ENCODE measurements around the gene PUS10.
"Not testable (repeated sequence)": the region's sequence is repeated elsewhere in the genome, so short reads cannot be mapped to it uniquely, and the experiment has no call there.

Gene PUS10

GRCh38 chr2:61017556-61018317 is at the start of gene PUS10, which contains the start of gene PEX13:
PUS10 (minus strand) TSS chr2:61018255; CDS start chr2:61011890, 6,365 bp downstream.
PEX13 (plus strand) TSS chr2:61017720; CDS start chr2:61017760, 40 bp downstream.
- DNase-seq, result peak; percentile 34

GRCh38 chr2:61065714-61066709 is 48.0 kb upstream of the PUS10 start, which contains the start of gene SANBR:
SANBR (plus strand) TSS chr2:61065871; CDS start chr2:61070351, 4,480 bp downstream.
- peak; percentile 88 for DNase-seq

- no peak for DNase-seq
Observed at GRCh38 chr2:61059382-61059781, 41.3 kb upstream of the PUS10 start.

GRCh38 chr2:61057562-61057961 is 39.5 kb upstream of the PUS10 start:
- no peak for DNase-seq

GRCh38 chr2:61055557-61055956 is 37.5 kb upstream of the PUS10 start:
- DNase-seq, result no peak

GRCh38 chr2:61045999-61046398 is 27.9 kb upstream of the PUS10 start:
- no peak for DNase-seq

- DNase-seq, result no peak
Observed at GRCh38 chr2:61045226-61045625, 27.2 kb upstream of the PUS10 start.

- DNase-seq, result no peak
Observed at GRCh38 chr2:61044636-61045035, 26.6 kb upstream of the PUS10 start.

- no peak for DNase-seq
Observed at GRCh38 chr2:61042807-61043206, 24.8 kb upstream of the PUS10 start.

- DNase-seq, result not testable (repeated sequence)
Observed at GRCh38 chr2:61036643-61037042, 18.6 kb upstream of the PUS10 start.

- DNase-seq, result not testable (repeated sequence)
Observed at GRCh38 chr2:61034592-61034991, 16.5 kb upstream of the PUS10 start.

GRCh38 chr2:61029533-61029932 is 11.5 kb upstream of the PUS10 start:
- DNase-seq, result no peak

- no peak for DNase-seq
Observed at GRCh38 chr2:61023670-61024069, 5.6 kb upstream of the PUS10 start.

- DNase-seq, result no peak
Observed at GRCh38 chr2:61021228-61021660, 3.2 kb upstream of the PUS10 start.

- no peak for DNase-seq
Observed at GRCh38 chr2:61018798-61019197, 743 bp upstream of the PUS10 start.

- no peak for DNase-seq
Observed at GRCh38 chr2:61018318-61018755, 282 bp upstream of the PUS10 start.

GRCh38 chr2:61017003-61017555 is 976 bp downstream of the PUS10 start:
- DNase-seq, result peak; percentile 76

- DNase-seq, result no peak
Observed at GRCh38 chr2:61016392-61017002, 1.6 kb downstream of the PUS10 start.

- DNase-seq, result no peak
Observed at GRCh38 chr2:61015976-61016375, 2.1 kb downstream of the PUS10 start.

- no peak for DNase-seq
Observed at GRCh38 chr2:61014763-61015162, 3.3 kb downstream of the PUS10 start.

GRCh38 chr2:61013382-61013781 is 4.7 kb downstream of the PUS10 start:
- DNase-seq, result no peak

GRCh38 chr2:61012303-61012702 is 5.8 kb downstream of the PUS10 start:
- DNase-seq, result not testable (repeated sequence)

- DNase-seq, result no peak
Observed at GRCh38 chr2:61011678-61012077, 6.4 kb downstream of the PUS10 start.

Measured in NCI-H1436 (cell line).